Smooth muscle cell (in vitro differentiated cells): ENCODE results near the gene BHMT2. TPM values are rescaled to one million over a fixed set of nuclear protein-coding genes. Genes with fewer than 3 reads are reported as not detected.

Experiments
- DNase-seq: peaks from one replicate; lab custom pipeline; 2025; ENCODE audit not compliant: unreplicated experiment; lab: John Stamatoyannopoulos, UW
- H2AFZ ChIP-seq: fragments of 200-600 bp; sonication (generic); 2 replicates; pipeline ENCODE4 v1.6.0; 2016; ENCODE audit warnings: antibody characterized with exemption, low read depth, mild to moderate bottlenecking
- H3F3A ChIP-seq: fragments of 200-600 bp; sonication (generic); 2 replicates; pipeline ENCODE4 v1.6.0; 2017; ENCODE audit warnings: antibody characterized with exemption, low read depth
- H3K27ac ChIP-seq: fragments of 200-600 bp; sonication (generic); 2 replicates; pipeline ENCODE4 v1.5.1; 2016; ENCODE audit warnings: low read depth, mild to moderate bottlenecking
- H3K27me3 ChIP-seq: fragments of 200-600 bp; sonication (generic); 2 replicates; pipeline ENCODE4 v1.6.1; 2016; ENCODE audit warnings: low read depth, mild to moderate bottlenecking
- H3K36me3 ChIP-seq: fragments of 200-600 bp; sonication (generic); 2 replicates; pipeline ENCODE4 v1.5.1; 2016; ENCODE audit warnings: low read depth
- H3K4me1 ChIP-seq: fragments of 200-600 bp; sonication (generic); 2 replicates; pipeline ENCODE4 v1.5.1; 2016; ENCODE audit warnings: low read depth
- H3K4me2 ChIP-seq: fragments of 200-600 bp; sonication (generic); 2 replicates; pipeline ENCODE4 v1.6.0; 2016; ENCODE audit warnings: mild to moderate bottlenecking
- H3K4me3 ChIP-seq: fragments of 200-600 bp; sonication (generic); 2 replicates; pipeline ENCODE4 v1.5.1; 2016; ENCODE audit warnings: mild to moderate bottlenecking
- H3K79me2 ChIP-seq: fragments of 200-600 bp; sonication (generic); 2 replicates; pipeline ENCODE4 v1.6.0; 2016; ENCODE audit warnings: low read depth, mild to moderate bottlenecking
- H3K9ac ChIP-seq: fragments of 200-600 bp; sonication (generic); 2 replicates; pipeline ENCODE4 v1.6.0; 2016; ENCODE audit warnings: low read depth
- H3K9me3 ChIP-seq: fragments of 200-600 bp; sonication (generic); replicated peaks from 2 replicates; pipeline ENCODE4 v1.5.1; 2016; ENCODE audit warnings: low read depth
- H4K20me1 ChIP-seq: fragments of 200-600 bp; sonication (generic); 2 replicates; pipeline ENCODE4 v1.6.0; 2016; ENCODE audit warnings: low read depth
- CTCF ChIP-seq: fragments of 200-600 bp; sonication (generic); IDR thresholded peaks from 2 replicates; pipeline ENCODE4 v1.5.1; 2017; ENCODE audit warnings: borderline replicate concordance, mild to moderate bottlenecking, antibody characterized with exemption; ENCODE audit not compliant: insufficient read depth, poor library complexity, severe bottlenecking
- WGBS: methylation state at CpG from one replicate; pipeline ENCODE4 v1.1.7; 2016; ENCODE audit warnings: low lambda C conversion rate; 5-methylcytosine and 5-hydroxymethylcytosine counted together
- polyA plus RNA-seq: library from polyadenylated mRNA; unstranded; fragments of >200 nt; fragmentation: Nextera tagmentation; extraction: Ambion mirVana; gene quantifications from 2 replicates; pipeline ENCODE4 v1.2.1, GENCODE V29; 2016
- total RNA-seq: library from RNA; depleted of rRNA; stranded (reverse); fragments of >200 nt; gene quantifications from 2 replicates; pipeline ENCODE4 v1.2.3, GENCODE V29; 2014

Gene BHMT2
- total and polyA plus RNA-seq, 2 experiments from 2014 or later: not detected

- TF ChIP-seq CTCF: no peak
- H3K79me2 ChIP-seq: no peaks in the 10 kb centered on the region
- no peaks in the 10 kb centered on the region for H3K9me3 ChIP-seq
- H4K20me1 ChIP-seq: no peaks in the 10 kb centered on the region
- H3K27me3 ChIP-seq: no peaks in the 10 kb centered on the region
- no peaks in the 10 kb centered on the region for H3K36me3 ChIP-seq
- no peak overlapping the region for H3K9ac ChIP-seq
- 87% methylated on average over 4 of the region's 4 CpGs for WGBS
- no peak for DNase-seq
- no peak overlapping the region for H3K27ac ChIP-seq
- no peaks in the 10 kb centered on the region for H3F3A ChIP-seq
- no peak overlapping the region for H2AFZ ChIP-seq
- H3K4me1 ChIP-seq: no peaks in the 10 kb centered on the region
- H3K4me3 ChIP-seq: no peak overlapping the region
- H3K4me2 ChIP-seq: no peak overlapping the region
These were observed 7.3 kb downstream of the BHMT2 start for GRCh38 chr5:79076819-79077218.

GRCh38 chr5:79077680-79078365 is 8.3 kb downstream of the BHMT2 start:
- WGBS: 53% methylated on average over 2 of the region's 3 CpGs
- Histone ChIP-seq H3K4me1 (no peaks in the 10 kb centered on the region), H3K4me3 (no peak overlapping the region), H3K36me3 (no peaks in the 10 kb centered on the region), H2AFZ (no peak overlapping the region), H3K27me3 (no peaks in the 10 kb centered on the region), H3K9ac (no peak overlapping the region), H3K79me2 (no peaks in the 10 kb centered on the region), H3F3A (no peaks in the 10 kb centered on the region), H4K20me1 (no peaks in the 10 kb centered on the region), H3K4me2 (no peak overlapping the region), H3K27ac (no peak overlapping the region), H3K9me3 (no peaks in the 10 kb centered on the region)
- no peak for TF ChIP-seq CTCF
- no peak for DNase-seq

GRCh38 chr5:79080804-79081203 is 11.2 kb downstream of the BHMT2 start:
- Histone ChIP-seq H3K9me3 (no peaks in the 10 kb centered on the region), H3K79me2 (no peaks in the 10 kb centered on the region), H3K27ac (no peak overlapping the region), H3K4me1 (no peaks in the 10 kb centered on the region), H4K20me1 (no peaks in the 10 kb centered on the region), H3K9ac (no peak overlapping the region), H2AFZ (no peak overlapping the region), H3K27me3 (no peaks in the 10 kb centered on the region), H3K4me2 (no peak overlapping the region), H3F3A (no peaks in the 10 kb centered on the region), H3K4me3 (no peak overlapping the region), H3K36me3 (no peaks in the 10 kb centered on the region)
- no peak for TF ChIP-seq CTCF
- DNase-seq: no peak
- 87% methylated on average over 2 of the region's 2 CpGs for WGBS

- Histone ChIP-seq H3K27me3 (no peaks in the 10 kb centered on the region), H3K4me3 (no peak overlapping the region), H4K20me1 (no peaks in the 10 kb centered on the region), H3K79me2 (no peaks in the 10 kb centered on the region), H3K36me3 (no peaks in the 10 kb centered on the region), H3K4me1 (no peaks in the 10 kb centered on the region), H3K27ac (no peak overlapping the region), H3K9me3 (no peaks in the 10 kb centered on the region), H2AFZ (no peak overlapping the region), H3K4me2 (no peak overlapping the region), H3K9ac (no peak overlapping the region), H3F3A (no peaks in the 10 kb centered on the region)
- WGBS: 87% methylated on average over 5 of the region's 5 CpGs
- no peak for TF ChIP-seq CTCF
- DNase-seq: no peak
These were observed 12.2 kb downstream of the BHMT2 start for GRCh38 chr5:79081779-79082178.
